Keratinocyte (primary cell): ENCODE measurements around the gene ANKRD36.

ENCODE experiments used
- EZH2 ChIP-seq: IDR thresholded peaks from one replicate; pipeline ENCODE4 v1.6.1; 2012; ENCODE audit warnings: inconsistent platforms, mild to moderate bottlenecking, low read length, moderate library complexity
- TF ChIP-seq, protein P1 (sequence below), 3 experiments: IDR thresholded peaks in 1 of 3; conservative IDR thresholded peaks in 1 of 3; optimal IDR thresholded peaks in 1 of 3; 2 replicates in 2 of 3; 3 replicates in 1 of 3; pipeline versions ENCODE3 to v1.5.1; 2011; ENCODE audit warnings: low read length in 3 of 3, mild to moderate bottlenecking in 3 of 3, moderate library complexity in 2 of 3, control low read depth in 1 of 3, inconsistent platforms in 1 of 3; ENCODE audit not compliant: insufficient read depth in 2 of 3; ENCODE audit errors: extremely low read depth in 1 of 3

DNA sequence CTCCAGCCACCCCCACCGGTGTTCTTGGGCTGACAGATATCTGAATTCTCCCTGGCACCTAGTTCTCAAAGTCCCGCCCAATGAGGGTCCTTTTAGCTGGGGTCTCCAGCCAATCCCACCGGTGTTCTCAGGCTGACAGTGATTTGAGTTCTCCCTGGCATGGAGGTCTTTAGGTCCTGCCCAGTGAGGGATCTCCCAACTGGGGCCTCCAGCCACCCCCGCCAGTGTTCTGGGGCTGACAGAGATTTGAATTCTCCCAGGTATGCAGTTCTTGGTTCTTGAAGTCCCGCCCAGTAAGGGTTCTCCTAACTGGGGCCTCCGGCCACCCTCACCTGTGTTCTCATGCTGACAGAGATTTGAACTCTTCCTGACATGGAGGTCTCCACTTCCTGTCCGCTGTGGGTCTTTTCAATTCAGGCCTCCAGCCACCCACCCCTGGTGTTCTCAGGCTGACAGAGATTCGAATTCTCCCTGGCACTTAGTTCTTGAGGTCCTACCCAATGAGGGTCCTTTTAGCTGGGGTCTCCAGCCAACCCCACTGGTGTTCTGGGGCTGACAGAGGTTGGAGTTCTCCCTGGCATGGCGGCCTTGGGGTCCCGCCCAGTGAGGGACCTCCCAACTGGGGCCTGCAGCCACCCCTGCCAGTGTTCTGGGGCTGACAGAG lies 154.6 kb downstream of the ANKRD36 start:
- no peak for TF ChIP-seq EZH2
- TF ChIP-seq, protein P1, sequence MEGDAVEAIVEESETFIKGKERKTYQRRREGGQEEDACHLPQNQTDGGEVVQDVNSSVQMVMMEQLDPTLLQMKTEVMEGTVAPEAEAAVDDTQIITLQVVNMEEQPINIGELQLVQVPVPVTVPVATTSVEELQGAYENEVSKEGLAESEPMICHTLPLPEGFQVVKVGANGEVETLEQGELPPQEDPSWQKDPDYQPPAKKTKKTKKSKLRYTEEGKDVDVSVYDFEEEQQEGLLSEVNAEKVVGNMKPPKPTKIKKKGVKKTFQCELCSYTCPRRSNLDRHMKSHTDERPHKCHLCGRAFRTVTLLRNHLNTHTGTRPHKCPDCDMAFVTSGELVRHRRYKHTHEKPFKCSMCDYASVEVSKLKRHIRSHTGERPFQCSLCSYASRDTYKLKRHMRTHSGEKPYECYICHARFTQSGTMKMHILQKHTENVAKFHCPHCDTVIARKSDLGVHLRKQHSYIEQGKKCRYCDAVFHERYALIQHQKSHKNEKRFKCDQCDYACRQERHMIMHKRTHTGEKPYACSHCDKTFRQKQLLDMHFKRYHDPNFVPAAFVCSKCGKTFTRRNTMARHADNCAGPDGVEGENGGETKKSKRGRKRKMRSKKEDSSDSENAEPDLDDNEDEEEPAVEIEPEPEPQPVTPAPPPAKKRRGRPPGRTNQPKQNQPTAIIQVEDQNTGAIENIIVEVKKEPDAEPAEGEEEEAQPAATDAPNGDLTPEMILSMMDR (optimal IDR thresholded peaks at IDR 0.05 in 1 of 3, IDR thresholded peaks at IDR 0.05 in 1 of 3, conservative IDR thresholded peaks at IDR 0.05 in 1 of 3; ENCODE audit: extremely low read depth in 1 of 3, insufficient read depth in 2 of 3, low read length in 3 of 3): no peak
